NCI-H146 (cell line): ENCODE measurements around the gene AVPR2.

Source experiments
- DNase-seq: peaks from one replicate; lab custom pipeline; 2025; lab: John Stamatoyannopoulos, UW

The AVPR2 gene

DNA sequence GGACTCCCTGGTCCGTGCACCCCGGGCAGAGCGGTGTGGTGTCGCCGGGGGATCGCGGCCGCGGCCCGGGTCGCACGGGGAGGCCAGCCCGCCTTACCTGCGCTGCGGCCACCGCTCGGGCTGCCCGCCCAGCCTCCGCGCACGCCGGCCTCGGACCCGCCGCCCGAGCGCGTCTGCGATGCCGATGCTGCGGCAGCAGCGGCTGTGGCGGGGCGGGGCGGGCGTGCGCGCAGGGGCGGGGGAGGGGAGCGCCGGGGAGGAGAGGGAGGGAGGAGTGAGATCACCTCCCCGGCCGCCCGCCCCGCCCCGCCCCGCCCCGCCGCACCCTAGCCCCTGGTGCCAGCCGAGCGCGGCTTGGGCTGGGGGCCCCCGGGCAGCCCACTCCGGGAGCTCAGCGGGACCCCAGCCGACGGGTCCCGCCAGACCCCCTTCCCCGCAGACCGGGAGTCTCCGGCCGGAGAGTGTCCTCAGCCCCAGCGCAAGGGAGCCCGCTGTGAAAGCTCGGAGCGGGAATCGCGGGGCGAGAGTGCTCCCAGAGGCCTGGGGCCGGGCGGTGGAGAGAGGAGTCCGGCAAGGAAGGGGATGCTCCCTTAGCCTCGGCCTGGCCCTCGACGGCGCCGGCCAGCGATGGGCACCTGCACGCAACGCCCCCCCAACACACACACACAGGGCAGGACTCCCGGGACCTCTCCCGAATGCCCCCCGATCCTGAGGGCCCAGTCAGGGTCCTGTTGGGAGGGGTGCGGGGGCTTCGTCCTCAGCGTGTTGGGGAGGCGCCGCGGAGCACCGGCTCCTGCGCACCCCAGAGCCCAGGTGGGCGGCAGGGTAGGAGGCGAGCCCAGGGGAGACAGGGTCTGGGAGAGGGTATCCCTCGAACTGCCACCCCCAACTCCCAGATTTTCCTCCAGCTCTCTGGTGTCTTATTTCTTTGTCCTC is 18.2 kb upstream of the AVPR2 start, which contains the start of gene L1CAM:
TSS of gene L1CAM (minus strand) at position 206 of the 936 bp plus-strand sequence. CDS start 10,337 bp downstream, outside the sequence.
- DNase-seq, result peak; percentile 35

DNA sequence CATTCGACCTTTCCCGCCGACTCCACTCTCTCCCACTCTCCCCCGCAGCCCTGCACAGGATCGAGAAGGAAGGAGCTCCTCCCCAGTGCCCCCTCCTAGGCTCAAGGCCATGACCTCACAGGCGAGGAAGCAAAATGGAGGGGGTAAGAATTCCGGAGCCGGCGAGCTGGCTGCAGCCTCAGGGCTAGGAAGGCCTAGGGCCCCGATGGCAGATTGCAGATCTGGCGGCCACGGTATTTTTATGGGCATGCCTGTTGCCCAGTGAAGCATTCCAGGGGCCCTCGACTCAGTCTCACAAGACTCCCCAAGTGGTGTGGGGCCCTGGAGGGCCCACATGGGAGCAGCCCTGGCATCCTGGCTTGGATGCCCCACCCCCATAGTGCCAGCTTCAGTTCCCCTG is 17.6 kb upstream of the AVPR2 start:
- no peak for DNase-seq

DNA sequence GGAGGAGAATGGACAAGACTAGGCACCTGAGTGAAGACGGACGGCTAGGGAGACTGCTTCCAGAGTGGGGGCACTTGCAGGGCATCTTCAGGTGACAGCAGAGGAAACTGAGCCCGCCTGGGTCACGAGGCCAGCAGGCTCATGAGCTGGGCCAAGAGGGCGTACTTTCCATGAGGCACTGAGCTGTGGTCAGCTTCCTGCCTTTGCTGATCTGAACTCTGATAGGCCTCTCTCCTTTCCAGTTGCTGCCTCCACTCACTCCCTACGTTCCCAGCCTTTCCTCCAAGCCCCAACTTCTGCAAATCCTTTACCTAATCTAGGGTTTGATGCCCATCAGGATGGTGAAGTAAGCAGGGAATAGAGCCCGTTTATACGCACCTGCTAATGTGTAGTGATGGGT is 17.1 kb upstream of the AVPR2 start:
- no peak for DNase-seq

DNA sequence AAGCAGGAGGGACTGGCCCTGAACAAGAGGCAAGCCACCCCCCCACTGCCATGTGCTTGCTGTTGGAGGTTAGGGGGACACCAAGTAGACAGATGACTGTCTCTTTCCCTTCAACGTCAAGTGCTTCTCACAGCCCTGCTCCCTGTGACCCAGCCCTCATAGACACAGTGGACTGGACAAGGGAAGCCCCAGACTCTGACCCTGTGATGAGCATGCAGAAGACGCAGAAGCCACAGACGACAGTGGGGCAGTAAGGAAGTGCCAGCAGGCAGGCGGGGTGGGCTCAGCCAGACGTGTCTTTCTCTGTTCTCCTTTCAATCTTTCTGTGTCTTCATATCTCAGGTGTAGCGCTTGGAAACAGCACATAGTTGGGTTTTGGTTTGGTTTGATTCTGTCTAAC is 16.1 kb upstream of the AVPR2 start:
- no peak for DNase-seq

DNA sequence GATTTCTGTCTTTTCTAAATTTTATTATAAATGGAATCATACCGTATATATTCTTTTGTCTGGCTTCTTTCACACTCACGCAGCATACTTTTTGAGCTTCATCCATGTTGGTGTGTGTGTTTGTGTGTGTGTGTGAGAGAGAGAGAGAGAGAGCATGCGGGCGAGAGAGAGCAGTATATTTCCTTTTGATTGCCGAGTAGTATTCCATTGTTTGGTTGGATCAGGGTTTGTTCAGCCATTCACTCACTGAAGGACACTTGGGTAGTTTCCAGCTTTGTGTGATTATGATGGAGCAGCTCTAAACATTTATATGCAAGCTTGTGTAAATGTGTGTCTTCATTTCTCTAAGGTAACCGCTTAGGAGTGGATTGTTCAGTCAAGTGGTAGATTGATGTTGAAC is 15.3 kb upstream of the AVPR2 start:
- DNase-seq, result no peak

DNA sequence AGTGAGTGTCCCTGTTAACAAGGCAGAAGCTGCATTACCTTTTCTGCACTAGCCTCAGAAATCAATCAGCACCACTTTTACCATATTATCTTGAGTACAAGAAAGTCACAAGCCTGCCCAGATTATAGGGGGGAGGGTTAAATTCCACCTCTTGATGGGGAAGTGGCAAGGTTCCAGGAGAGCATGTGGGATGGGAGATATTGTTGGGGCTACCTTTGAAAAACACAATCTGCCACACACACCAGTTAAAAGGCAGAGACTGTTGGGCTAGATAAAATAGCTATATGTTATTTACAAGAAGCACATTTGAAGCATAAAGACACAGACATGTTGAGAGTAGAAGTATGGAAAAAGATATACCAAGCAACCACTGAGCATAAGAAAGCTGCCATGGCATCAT is 6.6 kb upstream of the AVPR2 start:
- DNase-seq, result no peak

DNA sequence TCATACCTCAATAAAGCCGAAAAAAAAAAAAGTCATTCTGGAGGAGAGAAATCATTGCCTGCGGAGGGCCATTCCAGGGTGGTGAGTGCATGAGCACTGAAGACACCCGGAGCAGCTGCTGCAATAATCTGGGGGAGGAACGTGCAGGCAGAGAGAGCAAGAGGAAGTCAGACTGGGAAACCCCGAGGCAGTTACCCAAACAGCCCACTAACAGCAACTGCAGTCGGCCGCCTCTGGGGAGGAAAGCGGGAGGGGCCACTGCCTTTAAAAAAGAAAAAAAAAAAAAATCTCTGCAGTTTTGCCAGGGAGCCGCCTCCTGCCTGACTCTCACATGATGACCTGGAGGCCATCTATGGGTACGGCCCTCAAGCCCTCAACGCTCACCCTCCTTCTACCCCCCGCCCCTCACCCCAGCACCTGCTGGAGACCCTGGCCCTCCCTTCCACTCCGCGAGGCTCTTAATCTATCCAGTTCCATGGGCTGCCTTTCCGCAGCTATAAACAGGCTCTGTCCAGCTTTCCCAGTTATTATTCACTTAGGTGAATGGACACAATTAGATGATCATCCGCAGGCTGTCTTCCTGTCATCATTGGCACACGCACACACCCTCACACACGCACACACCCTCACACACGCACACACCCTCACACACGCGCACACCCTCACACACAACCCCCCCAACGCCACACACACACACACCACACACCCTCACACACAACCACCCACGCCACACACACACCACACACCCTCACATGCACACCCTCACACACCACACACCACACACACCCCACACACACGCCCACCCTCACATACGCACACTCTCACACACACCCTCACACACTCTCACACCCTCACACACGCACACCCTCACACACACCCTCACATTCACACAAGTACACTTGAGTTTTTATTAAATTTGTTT is 3.4 kb upstream of the AVPR2 start:
- DNase-seq, result peak; percentile 63

DNA sequence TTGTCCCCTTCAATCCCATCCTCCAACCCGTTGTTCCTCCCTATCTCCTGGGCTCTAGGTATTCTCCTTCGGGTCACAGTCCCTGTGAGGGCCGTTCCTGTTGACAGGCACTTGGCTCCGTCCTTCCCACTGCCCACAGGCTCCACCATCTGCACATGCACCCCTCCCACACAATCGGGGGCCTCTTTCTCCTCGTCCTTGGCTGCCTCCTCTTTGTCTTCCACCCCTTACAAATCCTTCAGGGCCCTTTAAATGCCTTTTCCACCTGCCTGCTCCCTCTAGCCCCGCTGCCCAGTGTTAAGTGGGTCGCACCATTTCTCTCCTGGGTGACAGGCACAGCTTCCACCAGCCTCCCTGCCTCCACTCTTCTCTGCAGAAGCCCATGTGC is 2.7 kb upstream of the AVPR2 start:
- DNase-seq, result no peak

DNA sequence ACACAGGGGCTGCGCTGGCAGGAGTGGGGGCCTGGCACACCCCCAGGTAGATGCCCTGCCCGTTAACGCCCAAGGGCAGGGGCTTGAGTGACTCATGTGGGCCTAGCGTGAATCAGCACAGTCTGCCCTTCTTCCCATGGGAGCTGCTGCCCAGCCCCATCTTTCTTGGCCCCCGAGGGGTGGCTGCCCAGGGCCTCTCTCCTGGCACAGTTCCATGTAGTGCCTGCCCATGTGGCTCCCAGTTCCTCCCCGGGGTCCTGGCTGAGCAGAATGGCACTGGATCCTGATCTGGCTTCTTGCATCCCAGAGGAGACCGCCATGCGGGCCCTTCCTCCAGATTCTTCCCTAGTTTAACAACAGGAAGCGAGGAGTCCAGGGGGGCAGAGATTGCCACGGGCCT is 2.1 kb upstream of the AVPR2 start:
- DNase-seq, result no peak

DNA sequence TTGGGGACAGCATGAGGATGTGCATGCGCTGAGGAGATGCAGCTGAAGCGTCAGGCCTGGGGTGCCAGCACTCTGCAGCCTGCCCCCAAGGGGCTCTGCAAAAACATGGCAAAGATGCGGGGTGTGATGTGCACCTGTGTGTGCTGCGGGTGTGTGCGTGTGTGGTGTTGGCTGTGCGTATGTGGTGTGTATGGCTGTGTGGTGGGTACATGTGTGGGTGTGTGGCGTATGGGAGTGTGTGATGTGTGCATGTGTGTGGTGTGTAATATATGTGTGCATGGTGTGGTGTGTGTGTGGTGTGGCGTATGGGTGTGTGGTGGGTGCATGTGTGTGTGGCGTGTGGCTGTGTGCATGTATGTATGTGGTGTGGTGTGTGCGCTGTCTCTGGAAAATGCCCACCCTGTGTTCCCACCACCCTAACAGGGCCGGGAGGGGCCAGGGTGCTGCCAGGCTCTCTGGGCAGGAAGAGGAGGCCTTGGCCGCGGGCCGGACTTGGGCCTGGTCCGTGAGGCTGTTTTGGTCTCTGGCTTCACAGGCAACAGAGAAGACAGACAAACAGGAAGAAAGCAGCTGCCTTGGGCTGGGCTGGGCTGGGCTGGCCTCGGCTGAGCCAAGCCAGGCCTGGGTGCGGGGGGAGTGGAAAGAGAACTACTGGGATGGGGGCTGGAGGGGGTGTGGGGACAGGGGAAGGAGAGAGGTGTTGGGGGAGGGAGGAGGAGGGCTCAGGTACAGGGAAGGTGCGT is 1.1 kb upstream of the AVPR2 start:
- no peak for DNase-seq

DNA sequence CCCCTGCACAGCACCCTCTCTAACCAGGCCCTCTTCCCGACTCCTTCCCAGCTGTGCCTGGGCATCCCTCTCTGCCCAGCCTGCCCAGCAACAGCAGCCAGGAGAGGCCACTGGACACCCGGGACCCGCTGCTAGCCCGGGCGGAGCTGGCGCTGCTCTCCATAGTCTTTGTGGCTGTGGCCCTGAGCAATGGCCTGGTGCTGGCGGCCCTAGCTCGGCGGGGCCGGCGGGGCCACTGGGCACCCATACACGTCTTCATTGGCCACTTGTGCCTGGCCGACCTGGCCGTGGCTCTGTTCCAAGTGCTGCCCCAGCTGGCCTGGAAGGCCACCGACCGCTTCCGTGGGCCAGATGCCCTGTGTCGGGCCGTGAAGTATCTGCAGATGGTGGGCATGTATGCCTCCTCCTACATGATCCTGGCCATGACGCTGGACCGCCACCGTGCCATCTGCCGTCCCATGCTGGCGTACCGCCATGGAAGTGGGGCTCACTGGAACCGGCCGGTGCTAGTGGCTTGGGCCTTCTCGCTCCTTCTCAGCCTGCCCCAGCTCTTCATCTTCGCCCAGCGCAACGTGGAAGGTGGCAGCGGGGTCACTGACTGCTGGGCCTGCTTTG is 1.1 kb downstream of the AVPR2 start:
- DNase-seq, result no peak

DNA sequence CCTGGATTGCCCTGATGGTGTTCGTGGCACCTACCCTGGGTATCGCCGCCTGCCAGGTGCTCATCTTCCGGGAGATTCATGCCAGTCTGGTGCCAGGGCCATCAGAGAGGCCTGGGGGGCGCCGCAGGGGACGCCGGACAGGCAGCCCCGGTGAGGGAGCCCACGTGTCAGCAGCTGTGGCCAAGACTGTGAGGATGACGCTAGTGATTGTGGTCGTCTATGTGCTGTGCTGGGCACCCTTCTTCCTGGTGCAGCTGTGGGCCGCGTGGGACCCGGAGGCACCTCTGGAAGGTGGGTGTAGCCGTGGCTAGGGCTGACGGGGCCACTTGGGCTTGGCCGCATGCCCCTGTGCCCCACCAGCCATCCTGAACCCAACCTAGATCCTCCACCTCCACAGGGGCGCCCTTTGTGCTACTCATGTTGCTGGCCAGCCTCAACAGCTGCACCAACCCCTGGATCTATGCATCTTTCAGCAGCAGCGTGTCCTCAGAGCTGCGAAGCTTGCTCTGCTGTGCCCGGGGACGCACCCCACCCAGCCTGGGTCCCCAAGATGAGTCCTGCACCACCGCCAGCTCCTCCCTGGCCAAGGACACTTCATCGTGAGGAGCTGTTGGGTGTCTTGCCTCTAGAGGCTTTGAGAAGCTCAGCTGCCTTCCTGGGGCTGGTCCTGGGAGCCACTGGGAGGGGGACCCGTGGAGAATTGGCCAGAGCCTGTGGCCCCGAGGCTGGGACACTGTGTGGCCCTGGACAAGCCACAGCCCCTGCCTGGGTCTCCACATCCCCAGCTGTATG is 1.8 kb downstream of the AVPR2 start:
- DNase-seq, result no peak

DNA sequence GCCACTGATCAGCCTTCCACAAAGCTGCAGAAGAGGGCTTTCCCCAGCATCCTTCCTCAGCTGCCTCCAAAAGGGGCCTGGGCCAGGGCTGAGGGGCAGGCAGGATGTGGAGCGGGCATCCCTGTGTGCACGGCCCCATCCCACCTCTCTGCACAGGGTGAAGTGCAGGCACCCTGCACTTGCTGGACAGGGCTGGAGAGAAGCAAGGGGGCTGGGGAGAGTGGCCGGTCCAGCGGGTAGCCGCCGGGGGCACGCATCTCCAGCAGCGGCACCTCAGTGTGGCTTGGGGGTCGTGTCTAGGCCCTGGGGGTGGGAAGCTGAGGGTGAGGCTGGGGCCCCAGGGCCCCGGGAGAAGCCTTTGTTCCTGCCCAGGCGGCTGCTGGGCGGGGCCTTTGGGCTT is 3.0 kb downstream of the AVPR2 start:
- no peak for DNase-seq

DNA sequence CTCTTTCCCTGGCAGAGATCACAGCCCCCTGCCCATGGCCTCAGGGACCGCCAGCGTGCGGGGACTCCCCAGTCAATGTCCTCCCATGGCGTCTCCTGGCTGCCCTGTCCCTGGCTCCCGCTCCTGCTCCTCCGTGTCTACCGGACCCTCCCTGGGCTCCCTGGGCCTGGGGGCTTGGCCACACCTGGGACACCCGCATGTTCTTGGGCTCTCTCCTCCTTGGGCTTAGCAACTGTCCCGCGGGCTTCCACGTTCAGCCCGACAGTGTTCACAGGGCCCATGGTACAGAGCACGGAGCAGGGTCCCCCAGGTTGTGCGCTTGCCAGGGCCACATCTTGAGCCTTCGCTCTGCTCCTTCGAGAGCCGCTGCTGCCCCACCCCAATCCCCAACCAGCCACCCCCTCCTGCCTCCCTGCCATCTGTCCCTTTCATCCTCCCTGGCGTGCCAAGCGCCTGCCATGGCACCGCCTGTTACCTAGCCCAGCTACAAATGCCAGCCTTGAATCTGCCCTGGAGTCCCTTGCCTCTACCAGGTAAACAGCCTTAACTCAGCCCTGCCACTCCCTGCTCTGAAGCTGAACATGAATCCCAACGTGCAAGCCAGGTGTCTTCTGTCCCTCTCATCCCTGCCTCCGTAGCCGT is 3.9 kb downstream of the AVPR2 start:
- no peak for DNase-seq

DNA sequence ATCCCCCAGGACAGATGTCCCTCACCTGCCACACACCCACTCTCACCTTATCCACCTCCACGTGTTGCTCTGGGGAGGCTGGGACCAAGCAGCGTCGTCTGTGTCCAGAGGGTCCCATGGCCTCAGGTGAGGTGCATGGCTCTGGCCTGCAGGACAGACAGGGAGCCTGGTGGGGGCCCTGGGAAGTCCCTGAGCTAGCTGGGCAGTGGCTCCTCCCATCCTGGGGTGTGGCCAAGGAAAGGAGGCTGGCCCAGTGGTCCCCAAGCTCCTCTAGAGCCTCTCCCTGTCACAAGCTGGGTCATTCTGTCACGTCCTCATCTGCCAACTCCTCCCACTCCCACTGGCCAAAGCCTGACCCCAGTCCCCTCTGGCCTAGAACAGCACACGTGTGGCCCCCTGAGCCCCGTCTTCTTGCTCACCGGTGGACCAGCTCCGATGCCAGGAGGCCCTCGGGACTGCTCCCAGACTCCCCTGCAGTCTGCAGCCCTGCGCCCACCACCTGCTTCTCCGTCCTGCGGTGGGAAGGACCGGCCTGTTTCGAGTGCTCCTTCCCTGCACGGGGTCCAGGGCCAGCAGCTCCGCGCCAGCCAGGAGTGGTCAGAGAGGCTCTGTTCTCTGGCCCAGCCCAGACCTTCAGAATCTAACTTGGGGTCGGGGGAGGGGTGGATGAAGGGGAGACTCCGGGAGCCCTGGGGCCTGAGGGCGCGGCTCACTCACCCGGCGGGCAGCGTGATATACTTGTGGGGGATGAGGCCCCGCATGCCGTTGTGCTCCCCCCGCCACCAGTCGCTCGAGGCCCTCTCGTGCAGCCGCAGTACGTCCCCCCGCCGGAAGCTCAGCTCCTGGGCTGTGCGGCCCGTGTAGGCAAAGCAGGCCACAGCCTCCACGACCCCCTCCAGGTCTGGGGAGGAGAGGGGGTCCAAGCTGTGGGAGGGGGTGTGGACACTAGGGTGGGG is 4.8 kb downstream of the AVPR2 start:
- DNase-seq, result no peak

DNA sequence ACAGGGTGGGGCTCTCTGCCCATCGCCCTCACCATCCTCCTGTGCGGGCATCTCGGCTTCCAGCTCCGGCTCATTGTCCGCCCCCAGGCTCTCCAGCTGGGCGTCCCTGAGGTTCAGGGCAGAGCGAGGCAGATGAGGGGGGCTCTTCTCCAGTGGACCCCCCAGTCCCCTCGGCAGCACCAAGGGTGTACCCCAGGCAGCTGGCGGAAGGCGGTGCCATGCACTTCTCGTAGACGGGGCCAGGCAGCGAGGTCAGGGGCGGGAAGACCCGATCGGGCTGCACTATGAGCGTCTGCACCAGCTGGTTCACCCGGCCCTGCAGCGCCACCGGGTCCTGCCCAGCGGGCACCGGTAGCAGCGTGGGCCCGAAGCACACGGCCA is 5.5 kb downstream of the AVPR2 start:
- DNase-seq, result no peak

DNA sequence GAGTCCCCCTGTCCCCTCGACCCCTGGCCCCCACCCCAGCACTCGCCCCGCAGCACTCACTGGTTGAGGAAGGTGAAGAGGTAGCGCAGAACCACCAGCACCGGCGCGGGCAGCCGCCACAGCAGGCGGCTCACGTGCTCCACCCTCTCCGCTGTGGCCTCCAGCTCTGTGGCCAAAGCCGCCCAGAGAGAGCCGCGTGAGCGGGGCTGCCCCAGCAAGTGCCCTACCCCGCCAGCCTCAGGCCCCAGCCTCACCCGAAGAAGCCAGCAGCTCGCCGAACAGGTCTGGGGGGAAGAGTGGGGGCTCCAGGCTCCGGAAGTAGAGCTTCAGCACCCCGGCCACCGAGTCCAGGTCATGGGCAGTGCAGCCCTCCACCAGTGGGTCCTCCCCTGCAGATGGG is 6.0 kb downstream of the AVPR2 start:
- no peak for DNase-seq

DNA sequence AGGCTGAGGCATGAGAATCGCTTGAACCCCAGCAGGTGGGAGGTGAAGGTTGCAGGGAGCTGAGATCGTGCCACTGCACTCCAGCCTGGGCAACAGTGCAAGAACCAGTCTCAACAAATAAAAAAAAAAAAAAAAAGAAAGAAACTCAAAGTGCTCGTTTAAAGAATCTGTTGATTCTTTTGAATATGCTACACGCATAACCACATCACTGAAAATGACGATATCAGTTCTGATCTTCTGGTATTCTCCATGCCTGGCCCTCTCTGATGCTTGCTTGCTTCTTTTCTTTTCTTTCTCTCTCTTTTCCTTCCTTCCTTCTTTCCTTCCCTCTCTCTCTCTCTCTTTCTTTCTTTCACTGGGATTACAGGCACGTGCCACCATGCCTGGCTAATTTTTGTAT is 7.3 kb downstream of the AVPR2 start:
- DNase-seq, result no peak

DNA sequence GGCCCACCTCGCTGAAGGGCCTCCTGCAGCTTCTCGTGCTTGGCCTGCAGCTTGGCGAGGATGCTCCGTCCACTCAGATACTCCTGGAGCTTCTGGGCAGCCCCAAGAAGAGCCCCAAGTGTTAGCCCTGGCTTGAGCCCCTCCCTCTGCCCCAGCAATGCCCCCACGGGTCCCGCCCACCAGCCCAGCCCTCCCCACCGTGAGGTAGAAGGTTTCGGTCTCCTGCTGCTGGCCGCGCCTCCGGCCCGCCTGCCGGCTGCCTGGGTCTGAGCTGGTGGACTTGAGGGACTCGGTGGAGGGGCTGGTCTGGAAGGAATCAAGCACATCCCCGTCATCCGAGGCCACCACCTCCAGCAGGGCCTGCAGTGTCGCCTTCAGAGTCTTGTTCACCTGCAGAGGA is 8.7 kb downstream of the AVPR2 start:
- no peak for DNase-seq
